ENCODE data around the gene KRTAP5-2.

Gene KRTAP5-2

GRCh38 chr11:1565904-1566247, 32.2 kb downstream of the KRTAP5-2 start:
- DNase-seq: no peak

- DNase-seq: no peak
These were observed 32.8 kb downstream of the KRTAP5-2 start for GRCh38 chr11:1565173-1565903.

- no peak for DNase-seq
These were observed 33.4 kb downstream of the KRTAP5-2 start for GRCh38 chr11:1564535-1565172.

- no peak for DNase-seq
These were observed 34.2 kb downstream of the KRTAP5-2 start for GRCh38 chr11:1563697-1564534.

- DNase-seq: no peak
These were observed 34.9 kb downstream of the KRTAP5-2 start for GRCh38 chr11:1563149-1563638.

- no peak for DNase-seq
These were observed 35.5 kb downstream of the KRTAP5-2 start for GRCh38 chr11:1562469-1563148.

- DNase-seq: no peak
These were observed 36.1 kb downstream of the KRTAP5-2 start for GRCh38 chr11:1561955-1562354.

GRCh38 chr11:1561266-1561665, 36.8 kb downstream of the KRTAP5-2 start:
- DNase-seq: no peak

- DNase-seq: no peak
These were observed 37.3 kb downstream of the KRTAP5-2 start for GRCh38 chr11:1560649-1561251.

- no peak for DNase-seq
These were observed 38.0 kb downstream of the KRTAP5-2 start for GRCh38 chr11:1560002-1560648.

GRCh38 chr11:1559111-1559951, 38.8 kb downstream of the KRTAP5-2 start:
- DNase-seq: no peak

GRCh38 chr11:1558775-1559110, 39.4 kb downstream of the KRTAP5-2 start:
- no peak for DNase-seq

GRCh38 chr11:1557904-1558774, 40.0 kb downstream of the KRTAP5-2 start:
- DNase-seq: no peak

GRCh38 chr11:1557051-1557884, 40.8 kb downstream of the KRTAP5-2 start:
- no peak for DNase-seq

- no peak for DNase-seq
These were observed 41.7 kb downstream of the KRTAP5-2 start for GRCh38 chr11:1556278-1556902.

GRCh38 chr11:1555713-1556153, 42.4 kb downstream of the KRTAP5-2 start:
- DNase-seq: no peak

GRCh38 chr11:1554981-1555712, 42.9 kb downstream of the KRTAP5-2 start:
- DNase-seq: no peak

Measured in activated CD4-positive, alpha-beta T cell treated with anti-CD3 and anti-CD28 coated beads for 1 hour (primary cell).